ENCODE data around the gene LRCH3. TPM values are rescaled to one million over a fixed set of nuclear protein-coding genes. Genes with fewer than 3 reads are reported as not detected.
A peak's percentile ranks its signal among the peaks of the same experiment; 100 is the strongest.

LRCH3 gene
- polyA plus RNA-seq, 3 donors: 4.1 to 19.4 (median 7.4) TPM

- Mint-ChIP-seq H3K4me1 (peaks cover 10% of the 10 kb centered on the region), H3K4me3 (no peak overlapping the region), H3K9me3 (peaks cover 0 to 2% (median 0%) of the 10 kb centered on the region in 7 donors), H3K27me3 (ENCODE audit: low read depth in 3 of 3) (no peaks in the 10 kb centered on the region), H3K36me3 (peaks cover 16 to 26% of the 10 kb centered on the region in 2 donors), H3K27ac (no peak overlapping the region)
- Histone ChIP-seq H3K36me3 (replicated peaks in 1 of 2; ENCODE audit: control insufficient read depth in 1 of 2, insufficient read depth in 2 of 2, low read length in 2 of 2) (peaks cover 6 to 16% of the 10 kb centered on the region in 2 donors), H3K27me3 (ENCODE audit: control insufficient read depth in 2 of 2, insufficient read depth in 2 of 2, low read length in 2 of 2) (no peaks in the 10 kb centered on the region), H3K4me2 (replicated peaks; ENCODE audit: extremely low read depth, low read length, poor library complexity, severe bottlenecking) (no peak overlapping the region), H4K20me1 (ENCODE audit: insufficient read depth, low read length) (peaks cover 50% of the 10 kb centered on the region), H3K4me3 (replicated peaks in 1 of 3; ENCODE audit: low read depth in 2 of 3, low read length in 3 of 3) (no peak overlapping the region), H3K27ac (ENCODE audit: low read depth in 1 of 2, low read length in 2 of 2) (no peak overlapping the region), H3K79me2 (ENCODE audit: insufficient read depth, low read length) (peaks cover 52% of the 10 kb centered on the region), H3K9me3 (replicated peaks in 1 of 2; ENCODE audit: control insufficient read depth in 1 of 2, insufficient read depth in 1 of 2, low read length in 2 of 2) (no peaks in the 10 kb centered on the region), H2AFZ (ENCODE audit: insufficient read depth, low read depth, low read length, poor library complexity, severe bottlenecking) (no peak overlapping the region), H3K4me1 (ENCODE audit: control insufficient read depth in 1 of 2, insufficient read depth in 2 of 2, low read length in 2 of 2) (no peaks in the 10 kb centered on the region), H3K9ac (ENCODE audit: insufficient read depth, low read length, poor library complexity, severe bottlenecking) (no peak overlapping the region)
- intact Hi-C loops (cut with micrococcal nuclease): no loop called here
- WGBS (ENCODE audit: insufficient coverage): no CpG with 5 or more reads among the region's 4 CpGs
- TF ChIP-seq, protein P1, sequence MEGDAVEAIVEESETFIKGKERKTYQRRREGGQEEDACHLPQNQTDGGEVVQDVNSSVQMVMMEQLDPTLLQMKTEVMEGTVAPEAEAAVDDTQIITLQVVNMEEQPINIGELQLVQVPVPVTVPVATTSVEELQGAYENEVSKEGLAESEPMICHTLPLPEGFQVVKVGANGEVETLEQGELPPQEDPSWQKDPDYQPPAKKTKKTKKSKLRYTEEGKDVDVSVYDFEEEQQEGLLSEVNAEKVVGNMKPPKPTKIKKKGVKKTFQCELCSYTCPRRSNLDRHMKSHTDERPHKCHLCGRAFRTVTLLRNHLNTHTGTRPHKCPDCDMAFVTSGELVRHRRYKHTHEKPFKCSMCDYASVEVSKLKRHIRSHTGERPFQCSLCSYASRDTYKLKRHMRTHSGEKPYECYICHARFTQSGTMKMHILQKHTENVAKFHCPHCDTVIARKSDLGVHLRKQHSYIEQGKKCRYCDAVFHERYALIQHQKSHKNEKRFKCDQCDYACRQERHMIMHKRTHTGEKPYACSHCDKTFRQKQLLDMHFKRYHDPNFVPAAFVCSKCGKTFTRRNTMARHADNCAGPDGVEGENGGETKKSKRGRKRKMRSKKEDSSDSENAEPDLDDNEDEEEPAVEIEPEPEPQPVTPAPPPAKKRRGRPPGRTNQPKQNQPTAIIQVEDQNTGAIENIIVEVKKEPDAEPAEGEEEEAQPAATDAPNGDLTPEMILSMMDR (IDR thresholded peaks at IDR 0.05): no peak
- DNase-seq: no peak
Measured at GRCh38 chr3:197814372-197814771, 23.3 kb downstream of the LRCH3 start.

GRCh38 chr3:197820550-197821335, 29.7 kb downstream of the LRCH3 start:
- peaks cover 25 to 57% of the 10 kb centered on the region in 2 donors for H3K36me3 ChIP-seq (replicated peaks in 1 of 2; ENCODE audit: control insufficient read depth in 1 of 2, insufficient read depth in 2 of 2, low read length in 2 of 2)
- peaks cover 4% of the 10 kb centered on the region for H4K20me1 ChIP-seq (ENCODE audit: insufficient read depth, low read length)
- no peak overlapping the region for H3K4me2 ChIP-seq (replicated peaks; ENCODE audit: extremely low read depth, low read length, poor library complexity, severe bottlenecking)
- Mint-ChIP-seq H3K9me3 (peaks cover 0 to 2% (median 0%) of the 10 kb centered on the region in 7 donors), H3K4me1 (no peaks in the 10 kb centered on the region), H3K27ac (peak overlapping the region in 2 of 7 donors; percentile 51 to 52), H3K36me3 (peaks cover 40 to 74% of the 10 kb centered on the region in 2 donors), H3K27me3 (ENCODE audit: low read depth in 3 of 3) (peaks cover 0 to 1% (median 1%) of the 10 kb centered on the region in 3 donors), H3K4me3 (no peak overlapping the region)
- no peak for DNase-seq
- intact Hi-C loops (cut with micrococcal nuclease): no loop called here
- H2AFZ ChIP-seq (ENCODE audit: insufficient read depth, low read depth, low read length, poor library complexity, severe bottlenecking): no peak overlapping the region
- TF ChIP-seq, protein P1 (IDR thresholded peaks at IDR 0.05): no peak
- H3K27me3 ChIP-seq (ENCODE audit: control insufficient read depth in 2 of 2, insufficient read depth in 2 of 2, low read length in 2 of 2): no peaks in the 10 kb centered on the region
- no peaks in the 10 kb centered on the region for H3K4me1 ChIP-seq (ENCODE audit: control insufficient read depth in 1 of 2, insufficient read depth in 2 of 2, low read length in 2 of 2)
- H3K4me3 ChIP-seq (replicated peaks in 1 of 3; ENCODE audit: low read depth in 2 of 3, low read length in 3 of 3): no peak overlapping the region
- peak overlapping the region in 1 of 2 donors; percentile 20 for H3K27ac ChIP-seq (ENCODE audit: low read depth in 1 of 2, low read length in 2 of 2)
- H3K9ac ChIP-seq (ENCODE audit: insufficient read depth, low read length, poor library complexity, severe bottlenecking): no peak overlapping the region
- 94% methylated on average over 6 of the region's 8 CpGs for WGBS (ENCODE audit: insufficient coverage)
- H3K9me3 ChIP-seq (replicated peaks in 1 of 2; ENCODE audit: control insufficient read depth in 1 of 2, insufficient read depth in 1 of 2, low read length in 2 of 2): no peaks in the 10 kb centered on the region
- H3K79me2 ChIP-seq (ENCODE audit: insufficient read depth, low read length): no peaks in the 10 kb centered on the region
